Tibial nerve (tissue), 4 donors: ENCODE results near the gene GADD45G.

Experiments
- CTCF ChIP-seq, 5 experiments: fragments of 200-600 bp in 3 of 5; fragments of 450-650 bp in 2 of 5; sonication (generic) in 3 of 5; IDR thresholded peaks; one replicate each; pipeline ENCODE4 v1.5.1; 2016 to 2019; ENCODE audit warnings: antibody characterized with exemption in 5 of 5, mild to moderate bottlenecking in 3 of 5, moderate library complexity in 2 of 5
- EP300 ChIP-seq, 2 donors: sonication (generic); formaldehyde crosslinking; IDR thresholded peaks; one replicate each; pipeline ENCODE4 v1.6.1; 2017; ENCODE audit warnings: antibody characterized with exemption in 2 of 2, mild to moderate bottlenecking in 1 of 2
- POLR2A ChIP-seq, 2 donors: fragments of 450-650 bp; IDR thresholded peaks; one replicate each; pipeline ENCODE4 v1.6.1; 2017; ENCODE audit warnings: antibody characterized with exemption in 2 of 2, mild to moderate bottlenecking in 2 of 2, moderate library complexity in 2 of 2

- TF ChIP-seq CTCF (IDR thresholded peaks at IDR 0.05), result no peak
- TF ChIP-seq POLR2A (IDR thresholded peaks at IDR 0.05), result no peak
- no peak for TF ChIP-seq EP300 (IDR thresholded peaks at IDR 0.05)
Observed at GRCh38 chr9:89555451-89556375, 49.1 kb upstream of the GADD45G start.
